ENCODE results near the gene PIK3R6.

DNA sequence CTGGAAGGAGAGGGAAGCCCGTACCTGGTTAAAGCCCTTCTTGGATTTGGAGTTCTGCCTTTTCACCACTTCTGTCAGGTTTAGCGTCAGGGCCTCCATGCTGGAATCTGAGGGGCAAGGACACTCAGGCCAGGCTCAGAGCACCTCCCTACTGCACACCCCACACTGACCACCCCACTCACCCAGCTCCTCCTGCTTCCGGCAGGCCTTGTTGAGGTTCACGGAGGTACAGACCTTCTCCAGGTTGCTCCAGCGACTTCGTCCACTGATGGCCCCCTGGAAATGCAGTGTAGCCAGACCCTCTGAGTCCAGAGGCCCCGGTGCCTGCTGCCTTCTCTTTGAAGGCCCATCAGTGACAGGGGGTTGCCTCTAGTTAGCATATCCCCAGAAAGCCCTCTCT, 14.1 kb upstream of the PIK3R6 start:
- TF ChIP-seq, protein P1, sequence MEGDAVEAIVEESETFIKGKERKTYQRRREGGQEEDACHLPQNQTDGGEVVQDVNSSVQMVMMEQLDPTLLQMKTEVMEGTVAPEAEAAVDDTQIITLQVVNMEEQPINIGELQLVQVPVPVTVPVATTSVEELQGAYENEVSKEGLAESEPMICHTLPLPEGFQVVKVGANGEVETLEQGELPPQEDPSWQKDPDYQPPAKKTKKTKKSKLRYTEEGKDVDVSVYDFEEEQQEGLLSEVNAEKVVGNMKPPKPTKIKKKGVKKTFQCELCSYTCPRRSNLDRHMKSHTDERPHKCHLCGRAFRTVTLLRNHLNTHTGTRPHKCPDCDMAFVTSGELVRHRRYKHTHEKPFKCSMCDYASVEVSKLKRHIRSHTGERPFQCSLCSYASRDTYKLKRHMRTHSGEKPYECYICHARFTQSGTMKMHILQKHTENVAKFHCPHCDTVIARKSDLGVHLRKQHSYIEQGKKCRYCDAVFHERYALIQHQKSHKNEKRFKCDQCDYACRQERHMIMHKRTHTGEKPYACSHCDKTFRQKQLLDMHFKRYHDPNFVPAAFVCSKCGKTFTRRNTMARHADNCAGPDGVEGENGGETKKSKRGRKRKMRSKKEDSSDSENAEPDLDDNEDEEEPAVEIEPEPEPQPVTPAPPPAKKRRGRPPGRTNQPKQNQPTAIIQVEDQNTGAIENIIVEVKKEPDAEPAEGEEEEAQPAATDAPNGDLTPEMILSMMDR (IDR thresholded peaks at IDR 0.05), result no peak
- TF ChIP-seq POLR2A (IDR thresholded peaks at IDR 0.05), result no peak
